Ascending aorta (tissue), 2 donors: Measurements from ENCODE around the gene GK2. TPM values are rescaled to one million over a fixed set of nuclear protein-coding genes. Genes with fewer than 3 reads are reported as not detected.

ENCODE experiments used
- DNase-seq, 2 donors: peaks; one replicate each; pipeline ENCODE4 v3.0.0-alpha.2; 2019; ENCODE audit warnings: low spot score in 2 of 2
- H3K27ac ChIP-seq, 2 donors: fragments of 200-600 bp; sonication (generic); one replicate each; pipeline ENCODE4 v1.5.1; 2016 to 2017; ENCODE audit warnings: mild to moderate bottlenecking in 1 of 2
- H3K27me3 ChIP-seq: fragments of 200-600 bp; sonication (generic); one replicate; pipeline ENCODE4 v1.5.1; 2017
- H3K36me3 ChIP-seq, 2 donors: fragments of 200-600 bp; sonication (generic); one replicate each; pipeline ENCODE4 v1.5.1; 2016
- H3K4me1 ChIP-seq, 2 donors: fragments of 200-600 bp; sonication (generic); one replicate each; pipeline ENCODE4 v1.5.1; 2016 to 2017; ENCODE audit warnings: mild to moderate bottlenecking in 1 of 2
- H3K4me3 ChIP-seq, 2 donors: fragments of 200-600 bp; sonication (generic); one replicate each; pipeline ENCODE4 v1.5.1; 2016 to 2017; ENCODE audit warnings: mild to moderate bottlenecking in 1 of 2
- H3K9me3 ChIP-seq, 2 donors: fragments of 200-600 bp; sonication (generic); one replicate each; pipeline ENCODE4 v1.5.1; 2016
- intact Hi-C: fragments of 100-400 bp; cut with DNase I; formaldehyde crosslinking; loops from one replicate; pipeline ENCODE4 v1.15.1; 2023
- total RNA-seq: library from RNA; depleted of rRNA; stranded (reverse); fragments of >200 nt; gene quantifications from one replicate; pipeline ENCODE4 v1.1.0, GENCODE V29; 2016
- TF ChIP-seq, protein P1 (sequence below), 3 experiments: fragments of 200-600 bp in 2 of 3; fragments of 450-650 bp in 1 of 3; sonication (generic) in 2 of 3; IDR thresholded peaks; one replicate each; pipeline ENCODE4 v1.5.1; 2016 to 2019; ENCODE audit warnings: antibody characterized with exemption in 3 of 3, mild to moderate bottlenecking in 1 of 3, moderate library complexity in 1 of 3

GK2 gene
- total RNA-seq, result not detected

- no peak for DNase-seq
- TF ChIP-seq, protein P1, sequence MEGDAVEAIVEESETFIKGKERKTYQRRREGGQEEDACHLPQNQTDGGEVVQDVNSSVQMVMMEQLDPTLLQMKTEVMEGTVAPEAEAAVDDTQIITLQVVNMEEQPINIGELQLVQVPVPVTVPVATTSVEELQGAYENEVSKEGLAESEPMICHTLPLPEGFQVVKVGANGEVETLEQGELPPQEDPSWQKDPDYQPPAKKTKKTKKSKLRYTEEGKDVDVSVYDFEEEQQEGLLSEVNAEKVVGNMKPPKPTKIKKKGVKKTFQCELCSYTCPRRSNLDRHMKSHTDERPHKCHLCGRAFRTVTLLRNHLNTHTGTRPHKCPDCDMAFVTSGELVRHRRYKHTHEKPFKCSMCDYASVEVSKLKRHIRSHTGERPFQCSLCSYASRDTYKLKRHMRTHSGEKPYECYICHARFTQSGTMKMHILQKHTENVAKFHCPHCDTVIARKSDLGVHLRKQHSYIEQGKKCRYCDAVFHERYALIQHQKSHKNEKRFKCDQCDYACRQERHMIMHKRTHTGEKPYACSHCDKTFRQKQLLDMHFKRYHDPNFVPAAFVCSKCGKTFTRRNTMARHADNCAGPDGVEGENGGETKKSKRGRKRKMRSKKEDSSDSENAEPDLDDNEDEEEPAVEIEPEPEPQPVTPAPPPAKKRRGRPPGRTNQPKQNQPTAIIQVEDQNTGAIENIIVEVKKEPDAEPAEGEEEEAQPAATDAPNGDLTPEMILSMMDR (IDR thresholded peaks at IDR 0.05), result no peak
- intact Hi-C loops, result no loop called here
These were observed at the start of gene GK2 for GRCh38 chr4:79408063-79408462. Gene GK2 (minus strand): TSS chr4:79408228. CDS start chr4:79408200, 28 bp downstream.

DNA sequence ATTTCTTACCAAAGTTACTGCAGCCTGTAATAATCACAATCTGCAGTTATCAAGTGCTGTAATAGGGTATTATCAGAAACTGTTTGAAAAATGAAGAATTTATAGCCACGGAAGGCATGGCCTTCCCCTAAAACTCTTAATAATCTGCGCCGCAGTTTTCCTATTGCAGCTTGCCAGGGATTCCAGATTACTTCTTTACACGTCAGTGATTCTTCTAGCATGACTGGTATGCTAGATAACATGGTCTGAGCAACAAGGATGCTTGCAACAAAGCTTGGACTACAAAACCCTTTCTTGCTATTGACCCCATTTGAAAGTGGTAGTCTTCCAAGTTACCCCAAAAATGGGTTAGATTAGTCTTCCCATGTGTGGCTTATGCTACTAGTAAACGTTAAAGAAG, 47.2 kb upstream of the GK2 start:
- TF ChIP-seq, protein P1 (IDR thresholded peaks at IDR 0.05), result no peak

More at GRCh38 chr4:79408063-79408462, at the start of gene GK2:
- Histone ChIP-seq H3K27ac (no peak within 1 kb of the TSS), H3K4me1 (no peaks in the 10 kb centered on the region), H3K9me3 (no peaks in the 10 kb centered on the region), H3K27me3 (no peaks in the 10 kb centered on the region), H3K36me3 (no peaks in the 10 kb centered on the region), H3K4me3 (no peak within 1 kb of the TSS)

DNA sequence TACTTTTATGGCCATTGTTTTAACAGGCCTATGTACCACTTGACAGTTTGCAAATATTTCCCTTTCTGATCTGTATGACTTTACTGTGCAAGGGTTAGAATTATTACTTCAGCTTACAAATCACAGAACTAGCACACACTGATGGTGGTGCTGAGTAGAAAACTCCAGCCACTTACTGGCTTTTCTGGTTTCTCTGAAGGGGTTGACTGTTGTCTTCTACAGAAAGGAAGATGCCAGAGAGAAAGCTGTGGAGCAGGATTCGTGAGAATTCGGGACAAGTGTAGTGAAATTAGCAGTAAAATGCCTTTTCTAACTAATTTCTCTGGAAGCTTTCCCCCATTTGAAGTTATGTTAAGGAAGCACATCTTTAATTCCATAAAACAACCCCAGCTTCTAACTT, 46.6 kb upstream of the GK2 start:
- Histone ChIP-seq H3K4me1 (no peaks in the 10 kb centered on the region), H3K9me3 (no peaks in the 10 kb centered on the region), H3K36me3 (no peaks in the 10 kb centered on the region), H3K4me3 (no peak overlapping the region), H3K27me3 (no peaks in the 10 kb centered on the region), H3K27ac (no peak overlapping the region)
- TF ChIP-seq, protein P1 (IDR thresholded peaks at IDR 0.05), result no peak
- DNase-seq, result no peak
- intact Hi-C loops, result no loop called here

More for the DNA sequence above, 47.2 kb upstream of the GK2 start:
- intact Hi-C loops, result no loop called here
- Histone ChIP-seq H3K27me3 (no peaks in the 10 kb centered on the region), H3K4me3 (no peak overlapping the region), H3K36me3 (no peaks in the 10 kb centered on the region), H3K9me3 (no peaks in the 10 kb centered on the region), H3K4me1 (no peaks in the 10 kb centered on the region), H3K27ac (no peak overlapping the region)
- DNase-seq, result no peak

DNA sequence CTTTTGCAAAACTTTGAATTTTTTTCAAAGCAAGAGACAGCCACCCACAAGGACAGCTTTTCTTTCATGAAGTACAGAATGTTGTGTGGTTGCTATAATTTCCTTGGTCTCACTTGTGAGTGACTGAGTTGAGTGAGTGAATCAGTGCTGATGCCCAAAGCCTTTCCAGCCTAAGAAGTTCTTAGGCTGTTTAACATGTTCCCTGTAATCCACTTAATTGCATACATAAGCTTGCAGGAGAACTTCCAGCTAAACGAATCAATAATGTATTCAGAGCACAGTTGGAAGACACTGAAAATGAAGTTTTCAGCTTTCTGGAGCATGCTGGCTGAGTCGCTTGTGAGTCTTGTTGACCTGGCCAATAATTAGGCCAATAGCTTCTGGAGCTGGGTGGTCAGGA, 42.0 kb upstream of the GK2 start:
- no peak overlapping the region for H3K27ac ChIP-seq
- no peaks in the 10 kb centered on the region for H3K36me3 ChIP-seq
- H3K27me3 ChIP-seq, result no peaks in the 10 kb centered on the region
- DNase-seq, result no peak
- no peaks in the 10 kb centered on the region for H3K4me1 ChIP-seq
- intact Hi-C loops, result no loop called here
- TF ChIP-seq, protein P1 (IDR thresholded peaks at IDR 0.05), result no peak
- no peaks in the 10 kb centered on the region for H3K9me3 ChIP-seq
- H3K4me3 ChIP-seq, result no peak overlapping the region

DNA sequence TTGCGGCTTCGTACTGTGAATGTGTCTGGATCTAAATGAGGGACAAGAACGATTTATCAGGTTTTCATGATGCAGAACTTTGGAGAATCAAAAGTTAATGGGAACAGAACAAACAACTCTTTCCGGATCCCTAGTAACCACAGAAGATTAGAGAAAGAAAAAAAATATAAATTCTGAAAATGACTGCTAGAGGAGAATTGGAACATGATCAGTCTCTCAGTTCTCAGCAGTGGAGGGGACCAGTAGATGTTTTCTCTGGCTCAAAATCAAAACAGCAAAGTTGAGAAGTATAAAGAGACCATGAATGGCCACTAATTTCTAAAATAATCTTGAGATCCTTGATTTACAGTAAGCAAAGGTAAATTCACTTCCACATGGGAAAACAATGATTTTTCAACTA, 38.1 kb upstream of the GK2 start:
- Histone ChIP-seq H3K27ac (no peak overlapping the region), H3K9me3 (no peaks in the 10 kb centered on the region), H3K4me3 (no peak overlapping the region), H3K36me3 (no peaks in the 10 kb centered on the region), H3K27me3 (no peaks in the 10 kb centered on the region), H3K4me1 (no peaks in the 10 kb centered on the region)
- intact Hi-C loops, result no loop called here
- TF ChIP-seq, protein P1 (IDR thresholded peaks at IDR 0.05), result no peak
- no peak for DNase-seq

GRCh38 chr4:79445371-79445781, 37.3 kb upstream of the GK2 start:
- intact Hi-C loops, result no loop called here
- H3K4me1 ChIP-seq, result no peaks in the 10 kb centered on the region
- no peak for DNase-seq
- TF ChIP-seq, protein P1 (IDR thresholded peaks at IDR 0.05), result no peak
- H3K27ac ChIP-seq, result no peak overlapping the region
- no peaks in the 10 kb centered on the region for H3K36me3 ChIP-seq
- no peak overlapping the region for H3K4me3 ChIP-seq
- no peaks in the 10 kb centered on the region for H3K27me3 ChIP-seq
- no peaks in the 10 kb centered on the region for H3K9me3 ChIP-seq
